GM18868 (cell line): ENCODE measurements around the gene SPATA31E1.
"Not testable (repeated sequence)": the region's sequence is repeated elsewhere in the genome, so short reads cannot be mapped to it uniquely, and the experiment has no call there.

Experiments used
- ATAC-seq: cut with Tn5 transposase; IDR thresholded peaks from one replicate; pipeline ENCODE4 v1.9.1; 2021; ENCODE audit warnings: mild to moderate bottlenecking, moderate library complexity; ENCODE audit not compliant: unreplicated experiment

SPATA31E1 gene

DNA sequence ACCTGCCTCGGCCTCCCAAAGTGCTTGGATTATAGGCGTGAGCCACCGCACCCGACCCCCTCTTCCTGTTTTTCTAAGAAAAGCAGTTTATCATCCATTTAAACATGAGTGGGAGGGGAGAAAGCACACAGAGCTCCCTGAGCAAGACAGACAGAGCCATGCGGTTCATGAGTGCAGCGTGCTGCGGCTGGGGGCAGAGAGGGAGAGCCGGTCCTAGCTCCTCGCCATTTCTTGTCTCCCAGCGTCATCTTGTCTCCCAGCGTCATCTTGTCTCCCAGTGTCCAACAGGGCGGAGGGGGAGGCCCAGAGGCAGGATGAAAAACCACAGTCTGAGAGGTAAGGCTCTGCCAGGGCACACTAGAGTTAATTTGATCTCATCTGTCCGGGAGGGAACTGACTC lies 36.3 kb downstream of the SPATA31E1 start:
- not testable (repeated sequence) for ATAC-seq

GRCh38 chr9:87921561-87921960 lies 38.9 kb downstream of the SPATA31E1 start:
- not testable (repeated sequence) for ATAC-seq

- not testable (repeated sequence) for ATAC-seq
Observed at GRCh38 chr9:87923012-87923411, 40.3 kb downstream of the SPATA31E1 start.

- not testable (repeated sequence) for ATAC-seq
Observed at GRCh38 chr9:87924851-87925250, 42.2 kb downstream of the SPATA31E1 start.

DNA sequence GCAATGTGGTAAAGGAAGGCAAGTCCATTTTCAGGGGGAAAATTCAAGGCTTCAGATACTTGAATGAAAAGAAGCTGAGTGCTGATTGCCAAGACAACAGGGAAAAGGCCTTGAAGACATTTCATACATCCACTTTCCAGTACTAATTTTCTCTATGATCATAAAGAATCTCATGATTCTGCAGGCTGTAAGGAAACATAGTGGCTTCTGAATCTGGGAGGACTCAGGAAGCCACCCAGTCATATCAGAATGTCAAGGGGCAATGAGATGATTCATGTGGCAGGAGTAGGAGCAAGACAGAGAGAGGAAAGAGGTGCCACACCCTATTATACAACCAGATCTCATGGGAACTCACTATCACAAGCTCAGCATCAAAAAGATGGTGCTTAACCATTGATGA lies 46.5 kb downstream of the SPATA31E1 start:
- not testable (repeated sequence) for ATAC-seq

GRCh38 chr9:87934444-87934843 lies 51.8 kb downstream of the SPATA31E1 start:
- not testable (repeated sequence) for ATAC-seq

- ATAC-seq, result not testable (repeated sequence)
Observed at GRCh38 chr9:87937352-87937751, 54.7 kb downstream of the SPATA31E1 start.

DNA sequence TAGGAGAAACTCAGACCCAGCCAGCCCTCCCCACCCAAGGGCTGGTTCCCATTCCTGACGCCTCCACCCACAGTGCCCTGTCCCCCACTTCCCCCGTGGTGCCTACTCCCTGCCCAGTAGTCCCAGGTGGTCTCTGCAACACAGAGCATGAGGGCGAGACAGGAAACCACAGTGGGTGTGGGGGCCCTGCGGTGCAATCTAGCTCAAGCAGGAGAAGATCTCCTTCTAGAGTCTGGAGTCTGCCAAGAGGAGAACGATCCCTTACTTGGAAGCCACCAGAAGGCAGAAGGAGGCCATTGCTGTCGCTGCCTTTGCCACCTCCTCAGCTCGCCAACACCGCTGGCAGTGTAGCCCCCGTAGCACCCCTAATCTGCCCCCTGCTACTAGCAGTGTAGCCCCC lies 55.2 kb downstream of the SPATA31E1 start:
- ATAC-seq, result not testable (repeated sequence)

GRCh38 chr9:87938336-87938735 lies 55.7 kb downstream of the SPATA31E1 start:
- not testable (repeated sequence) for ATAC-seq
